ENCODE results near the gene ZDHHC11.
"Not testable (repeated sequence)": the region's sequence is repeated elsewhere in the genome, so short reads cannot be mapped to it uniquely, and the experiment has no call there.

ZDHHC11 gene

GRCh38 chr5:759781-760362, 90.9 kb downstream of the ZDHHC11 start:
- no peak for DNase-seq (ENCODE audit: low spot score)

- DNase-seq (ENCODE audit: low spot score), result no peak
Measured at GRCh38 chr5:759111-759751, 91.6 kb downstream of the ZDHHC11 start.

- no peak for DNase-seq (ENCODE audit: low spot score)
Measured at GRCh38 chr5:758698-759053, 92.1 kb downstream of the ZDHHC11 start.

- DNase-seq (ENCODE audit: low spot score), result no peak
Measured at GRCh38 chr5:757931-758697, 92.7 kb downstream of the ZDHHC11 start.

GRCh38 chr5:757346-757930, 93.3 kb downstream of the ZDHHC11 start:
- DNase-seq (ENCODE audit: low spot score), result no peak

GRCh38 chr5:756865-757345, 93.9 kb downstream of the ZDHHC11 start:
- no peak for DNase-seq (ENCODE audit: low spot score)

GRCh38 chr5:756171-756570, 94.6 kb downstream of the ZDHHC11 start:
- DNase-seq (ENCODE audit: low spot score), result no peak

GRCh38 chr5:754143-754632, 96.6 kb downstream of the ZDHHC11 start:
- DNase-seq (ENCODE audit: low spot score), result not testable (repeated sequence)

GRCh38 chr5:753567-754142, 97.1 kb downstream of the ZDHHC11 start:
- DNase-seq (ENCODE audit: low spot score), result not testable (repeated sequence)

- not testable (repeated sequence) for DNase-seq (ENCODE audit: low spot score)
Measured at GRCh38 chr5:752532-753115, 98.2 kb downstream of the ZDHHC11 start.

GRCh38 chr5:751992-752391, 98.8 kb downstream of the ZDHHC11 start:
- not testable (repeated sequence) for DNase-seq (ENCODE audit: low spot score)

- no peak for DNase-seq (ENCODE audit: low spot score)
Measured at GRCh38 chr5:751496-751895, 99.3 kb downstream of the ZDHHC11 start.

GRCh38 chr5:750226-750625, 100.6 kb downstream of the ZDHHC11 start:
- DNase-seq (ENCODE audit: low spot score), result not testable (repeated sequence)

GRCh38 chr5:749101-749670, 101.6 kb downstream of the ZDHHC11 start:
- no peak for DNase-seq (ENCODE audit: low spot score)

- DNase-seq (ENCODE audit: low spot score), result not testable (repeated sequence)
Measured at GRCh38 chr5:748011-748980, 102.5 kb downstream of the ZDHHC11 start.

- DNase-seq (ENCODE audit: low spot score), result not testable (repeated sequence)
Measured at GRCh38 chr5:747303-747844, 103.4 kb downstream of the ZDHHC11 start.

- DNase-seq (ENCODE audit: low spot score), result no peak
Measured at GRCh38 chr5:746258-746761, 104.5 kb downstream of the ZDHHC11 start.
